ENCODE measurements around the gene CDK8.

DNA sequence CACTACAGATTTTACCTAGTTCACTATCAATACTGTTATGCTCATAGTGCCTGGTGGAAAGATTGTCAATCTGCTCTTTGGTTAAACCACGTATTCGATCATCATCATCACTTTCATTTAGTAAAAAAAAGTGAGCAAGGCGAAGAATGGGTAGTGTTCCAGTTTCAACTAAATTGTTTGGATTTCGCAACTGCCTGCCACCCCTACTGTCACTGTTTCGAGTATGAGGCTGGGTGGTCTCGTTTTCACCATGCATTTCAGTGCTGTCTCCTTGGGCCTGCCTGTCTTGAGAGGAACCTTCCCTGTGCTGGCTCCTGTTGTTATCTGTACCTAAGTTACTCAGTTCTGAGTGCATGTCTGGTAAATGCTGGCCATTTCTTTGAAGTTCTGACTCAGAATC is 39.9 kb upstream of the CDK8 start:
- TF ChIP-seq, protein P1, sequence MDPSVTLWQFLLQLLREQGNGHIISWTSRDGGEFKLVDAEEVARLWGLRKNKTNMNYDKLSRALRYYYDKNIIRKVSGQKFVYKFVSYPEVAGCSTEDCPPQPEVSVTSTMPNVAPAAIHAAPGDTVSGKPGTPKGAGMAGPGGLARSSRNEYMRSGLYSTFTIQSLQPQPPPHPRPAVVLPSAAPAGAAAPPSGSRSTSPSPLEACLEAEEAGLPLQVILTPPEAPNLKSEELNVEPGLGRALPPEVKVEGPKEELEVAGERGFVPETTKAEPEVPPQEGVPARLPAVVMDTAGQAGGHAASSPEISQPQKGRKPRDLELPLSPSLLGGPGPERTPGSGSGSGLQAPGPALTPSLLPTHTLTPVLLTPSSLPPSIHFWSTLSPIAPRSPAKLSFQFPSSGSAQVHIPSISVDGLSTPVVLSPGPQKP (IDR thresholded peaks at IDR 0.05; ENCODE audit: low read depth, low read length), result no peak
- TF ChIP-seq NR2C2 (IDR thresholded peaks at IDR 0.05; ENCODE audit: borderline replicate concordance, control insufficient read depth, insufficient read length, low read depth) (no peak), JUND (IDR thresholded peaks at IDR 0.05; ENCODE audit: low read depth, low read length) (no peak), YY1 (IDR thresholded peaks at IDR 0.05; ENCODE audit: low read depth, low read length) (no peak), EP300 (IDR thresholded peaks at IDR 0.05; ENCODE audit: borderline replicate concordance in 1 of 2, control insufficient read depth in 1 of 2, low read depth in 2 of 2, low read length in 2 of 2) (no peak), SP1 (IDR thresholded peaks at IDR 0.05; ENCODE audit: low read depth, low read length) (no peak)
- TF ChIP-seq, protein P2, sequence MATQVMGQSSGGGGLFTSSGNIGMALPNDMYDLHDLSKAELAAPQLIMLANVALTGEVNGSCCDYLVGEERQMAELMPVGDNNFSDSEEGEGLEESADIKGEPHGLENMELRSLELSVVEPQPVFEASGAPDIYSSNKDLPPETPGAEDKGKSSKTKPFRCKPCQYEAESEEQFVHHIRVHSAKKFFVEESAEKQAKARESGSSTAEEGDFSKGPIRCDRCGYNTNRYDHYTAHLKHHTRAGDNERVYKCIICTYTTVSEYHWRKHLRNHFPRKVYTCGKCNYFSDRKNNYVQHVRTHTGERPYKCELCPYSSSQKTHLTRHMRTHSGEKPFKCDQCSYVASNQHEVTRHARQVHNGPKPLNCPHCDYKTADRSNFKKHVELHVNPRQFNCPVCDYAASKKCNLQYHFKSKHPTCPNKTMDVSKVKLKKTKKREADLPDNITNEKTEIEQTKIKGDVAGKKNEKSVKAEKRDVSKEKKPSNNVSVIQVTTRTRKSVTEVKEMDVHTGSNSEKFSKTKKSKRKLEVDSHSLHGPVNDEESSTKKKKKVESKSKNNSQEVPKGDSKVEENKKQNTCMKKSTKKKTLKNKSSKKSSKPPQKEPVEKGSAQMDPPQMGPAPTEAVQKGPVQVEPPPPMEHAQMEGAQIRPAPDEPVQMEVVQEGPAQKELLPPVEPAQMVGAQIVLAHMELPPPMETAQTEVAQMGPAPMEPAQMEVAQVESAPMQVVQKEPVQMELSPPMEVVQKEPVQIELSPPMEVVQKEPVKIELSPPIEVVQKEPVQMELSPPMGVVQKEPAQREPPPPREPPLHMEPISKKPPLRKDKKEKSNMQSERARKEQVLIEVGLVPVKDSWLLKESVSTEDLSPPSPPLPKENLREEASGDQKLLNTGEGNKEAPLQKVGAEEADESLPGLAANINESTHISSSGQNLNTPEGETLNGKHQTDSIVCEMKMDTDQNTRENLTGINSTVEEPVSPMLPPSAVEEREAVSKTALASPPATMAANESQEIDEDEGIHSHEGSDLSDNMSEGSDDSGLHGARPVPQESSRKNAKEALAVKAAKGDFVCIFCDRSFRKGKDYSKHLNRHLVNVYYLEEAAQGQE (IDR thresholded peaks at IDR 0.05; ENCODE audit: low read depth, low read length), result no peak

All from GM12878 (cell line).